H1 (cell line): ENCODE data around the gene DNAI1. TPM values are rescaled to one million over a fixed set of nuclear protein-coding genes. Genes with fewer than 3 reads are reported as not detected.

Experiments used
- ATF3 ChIP-seq: IDR thresholded peaks from 2 replicates; pipeline ENCODE4 v1.6.1; 2011; ENCODE audit warnings: low read depth, mild to moderate bottlenecking, low read length; ENCODE audit not compliant: insufficient read depth
- BRCA1 ChIP-seq: IDR thresholded peaks from 2 replicates; pipeline ENCODE4 v1.6.1; 2012; ENCODE audit warnings: low read depth, low read length, improper control_type of control experiment
- EZH2 ChIP-seq: fragments of 200-600 bp; sonication (generic); IDR thresholded peaks from 2 replicates; pipeline ENCODE4 v1.7.1; 2012; ENCODE audit warnings: low read depth, mild to moderate bottlenecking, moderate library complexity, low read length, inconsistent platforms; ENCODE audit not compliant: severe bottlenecking
- HDAC2 ChIP-seq, 2 experiments: fragments of 300-600 bp in 1 of 2; sonication (generic) in 1 of 2; IDR thresholded peaks; 2 replicates each; pipeline ENCODE4 v1.6.1; 2011 to 2012; ENCODE audit warnings: low read depth in 2 of 2, low read length in 2 of 2, mild to moderate bottlenecking in 2 of 2, moderate library complexity in 2 of 2, borderline replicate concordance in 1 of 2, inconsistent platforms in 1 of 2
- NANOG ChIP-seq: IDR thresholded peaks from 2 replicates; pipeline ENCODE4 v1.6.1; 2011; ENCODE audit warnings: low read length, low read depth, mild to moderate bottlenecking, inconsistent platforms; ENCODE audit not compliant: insufficient read depth, poor library complexity, severe bottlenecking
- NRF1 ChIP-seq: IDR thresholded peaks from 2 replicates; pipeline ENCODE4 v1.6.1; 2011; ENCODE audit warnings: mild to moderate bottlenecking, low read depth, low read length, improper control_type of control experiment
- RNF2 ChIP-seq: fragments of 200-900, 300-1000 bp; sonication (generic); IDR thresholded peaks from 2 replicates; pipeline ENCODE4 v1.7.1; 2016; ENCODE audit warnings: borderline replicate concordance, low read depth, mild to moderate bottlenecking, antibody characterized with exemption, low read length; ENCODE audit not compliant: poor library complexity, severe bottlenecking; ENCODE audit errors: missing control alignments
- SIRT6 ChIP-seq: IDR thresholded peaks from one replicate; pipeline ENCODE4 v1.7.1; 2012; ENCODE audit warnings: low read length, inconsistent platforms
- polyA plus RNA-seq, 7 experiments: library from polyadenylated mRNA; depleted of rRNA in 3 of 7; stranded (reverse) in 5 of 7; unstranded in 2 of 7; fragments of >200 nt in 5 of 7; fragments of 200-250 nt in 2 of 7; gene quantifications; 1 replicate in 5 of 7; 2 replicates in 1 of 7; 4 replicates in 1 of 7; pipeline versions ENCODE4 v1.2.1 to v1.2.3, GENCODE V29; 2011 to 2013; ENCODE audit warnings: missing spikeins in 2 of 7, mixed read lengths in 2 of 7
- total RNA-seq: library from RNA; stranded (reverse); fragmentation: NEBNext Ultra II Directional; extraction: Animal tissue kit (Norgen Biotek cat#: 25700); gene quantifications from 2 replicates; pipeline ENCODE4 v1.2.1, GENCODE V29; 2021

The DNAI1 gene
- total and polyA plus RNA-seq, 2 of the 8 experiments (the other 6 are each of a cell fraction or from before 2014, with no cell fraction given), result 0.37 to 0.54 TPM

- TF ChIP-seq HDAC2 (IDR thresholded peaks at IDR 0.05; ENCODE audit: borderline replicate concordance in 1 of 2, low read depth in 2 of 2, low read length in 2 of 2) (no peak), NRF1 (no peak), RNF2 (no peak), BRCA1 (no peak), NANOG (no peak), EZH2 (no peak), SIRT6 (no peak), ATF3 (no peak)
Observed at GRCh38 chr9:34563262-34563661, 104.7 kb downstream of the DNAI1 start (continued).
